Activated T-cell treated with anti-CD3 and anti-CD28 coated beads for 48 hours (primary cell): ENCODE data around the gene FAM209B.
"Not testable (repeated sequence)": the region's sequence is repeated elsewhere in the genome, so short reads cannot be mapped to it uniquely, and the experiment has no call there.

Experiments used
- DNase-seq: peaks from one replicate; pipeline ENCODE4 v3.0.0-alpha.2; 2020; ENCODE audit warnings: low read depth

FAM209B gene

GRCh38 chr20:56540415-56540814, 7.4 kb downstream of the FAM209B start:
- no peak for DNase-seq

GRCh38 chr20:56542489-56543030, 9.5 kb downstream of the FAM209B start:
- DNase-seq, result no peak

GRCh38 chr20:56551571-56551970, 18.5 kb downstream of the FAM209B start:
- no peak for DNase-seq

- DNase-seq, result no peak
Observed at GRCh38 chr20:56552911-56553629, 20.0 kb downstream of the FAM209B start.

- DNase-seq, result no peak
Observed at GRCh38 chr20:56554869-56555268, 21.8 kb downstream of the FAM209B start.

- DNase-seq, result no peak
Observed at GRCh38 chr20:56558968-56559367, 25.9 kb downstream of the FAM209B start.

- DNase-seq, result not testable (repeated sequence)
Observed at GRCh38 chr20:56564526-56564925, 31.5 kb downstream of the FAM209B start.

GRCh38 chr20:56565511-56565910, 32.5 kb downstream of the FAM209B start:
- DNase-seq, result no peak

GRCh38 chr20:56566621-56567020, 33.6 kb downstream of the FAM209B start:
- DNase-seq, result no peak

- no peak for DNase-seq
Observed at GRCh38 chr20:56570832-56571231, 37.8 kb downstream of the FAM209B start.

GRCh38 chr20:56572172-56572571, 39.1 kb downstream of the FAM209B start:
- no peak for DNase-seq

- DNase-seq, result no peak
Observed at GRCh38 chr20:56573986-56574385, 40.9 kb downstream of the FAM209B start.

- no peak for DNase-seq
Observed at GRCh38 chr20:56574531-56575142, 41.6 kb downstream of the FAM209B start.

GRCh38 chr20:56575157-56575556, 42.1 kb downstream of the FAM209B start:
- no peak for DNase-seq

- no peak for DNase-seq
Observed at GRCh38 chr20:56575961-56576360, 42.9 kb downstream of the FAM209B start.

- DNase-seq, result no peak
Observed at GRCh38 chr20:56579301-56579710, 46.3 kb downstream of the FAM209B start.

GRCh38 chr20:56580226-56580625, 47.2 kb downstream of the FAM209B start:
- no peak for DNase-seq

- no peak for DNase-seq
Observed at GRCh38 chr20:56581701-56582100, 48.7 kb downstream of the FAM209B start.

- no peak for DNase-seq
Observed at GRCh38 chr20:56582542-56582941, 49.5 kb downstream of the FAM209B start.

- DNase-seq, result no peak
Observed at GRCh38 chr20:56584916-56585315, 51.9 kb downstream of the FAM209B start.
